ENCODE results near the gene CAPN11. TPM values are rescaled to one million over a fixed set of nuclear protein-coding genes. Genes with fewer than 3 reads are reported as not detected.
A peak's percentile ranks its signal among the peaks of the same experiment; 100 is the strongest.

The CAPN11 gene
- total RNA-seq (2021), result 0.28 and 0.29 TPM in 2 replicates
- long read RNA-seq, partial matches to known transcripts, result 0 of 6 reads
- long read RNA-seq, other reads (novel, unspliced or antisense), result 6 of 6 reads

DNA sequence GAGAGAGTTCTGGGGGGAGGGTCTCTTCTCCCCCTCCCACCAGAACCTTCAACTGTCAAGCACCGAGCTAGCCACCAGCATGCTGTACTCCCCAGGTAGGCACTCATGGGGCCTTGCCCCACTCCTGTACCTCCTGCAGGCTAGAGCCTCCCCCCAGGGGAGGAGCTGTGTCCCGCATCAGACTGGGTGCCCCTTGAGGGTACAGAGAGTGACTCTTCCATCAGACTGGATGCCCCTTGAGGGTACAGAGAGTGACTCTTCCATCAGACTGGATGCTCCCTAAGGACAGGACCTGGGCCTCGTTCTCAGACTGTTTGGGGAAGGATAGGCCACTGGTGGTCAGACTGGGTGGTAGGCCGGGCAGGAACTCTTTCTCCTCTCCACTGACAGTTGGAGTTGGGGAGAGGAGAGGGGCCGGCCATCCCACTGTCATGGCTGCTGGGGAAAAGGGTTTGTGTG is at the start of gene CAPN11:
TSS of gene CAPN11 (plus strand) at position 51 of the 459 bp plus-strand sequence. CDS start at position 80, 29 bp downstream.
- Histone ChIP-seq H3T11ph (ENCODE audit: low read length) (no peak within 1 kb of the TSS), H4K8ac (replicated peaks; ENCODE audit: insufficient read length, low read depth, low read length) (no peak within 1 kb of the TSS), H3K27me3 (ENCODE audit: insufficient read depth, low read length) (no peaks in the 10 kb centered on the region), H2BK20ac (ENCODE audit: low read depth, low read length, poor library complexity, severe bottlenecking) (no peak within 1 kb of the TSS), H3K4me2 (ENCODE audit: insufficient read depth, insufficient read length, low read length) (no peak within 1 kb of the TSS), H3K9me3 (ENCODE audit: control insufficient read depth, low read depth, low read length) (no peaks in the 10 kb centered on the region), H3K18ac (ENCODE audit: insufficient read length, low read depth, low read length) (no peak within 1 kb of the TSS), H2BK5ac (ENCODE audit: insufficient read length, low read length) (no peak within 1 kb of the TSS), H3K14ac (ENCODE audit: insufficient read depth, low read length) (no peak within 1 kb of the TSS), H2AK5ac (ENCODE audit: insufficient read length, low read length) (no peak within 1 kb of the TSS), H3K23me2 (ENCODE audit: insufficient read length, low read depth, low read length, poor library complexity, severe bottlenecking) (no peaks in the 10 kb centered on the region), H3K79me1 (ENCODE audit: insufficient read depth, low read depth, low read length, poor library complexity, severe bottlenecking) (no peaks in the 10 kb centered on the region), H2BK12ac (ENCODE audit: insufficient read length, low read depth, low read length) (no peak within 1 kb of the TSS), H2BK120ac (ENCODE audit: low read depth, low read length, poor library complexity, severe bottlenecking) (no peak within 1 kb of the TSS), H4K5ac (ENCODE audit: insufficient read length, low read depth, low read length) (no peak within 1 kb of the TSS), H4K20me1 (ENCODE audit: control insufficient read depth, insufficient read depth, insufficient read length) (no peaks in the 10 kb centered on the region), H3K23ac (ENCODE audit: insufficient read length, low read depth, low read length) (no peak within 1 kb of the TSS), H3K27ac (ENCODE audit: insufficient read length, low read depth, low read length) (no peak within 1 kb of the TSS), H3K4me1 (ENCODE audit: insufficient read depth, low read length) (peaks cover 5% of the 10 kb centered on the region; the same call in 1 of the 2 replicates), H3K56ac (ENCODE audit: insufficient read length, low read depth, low read length) (no peak within 1 kb of the TSS), H3K79me2 (ENCODE audit: insufficient read depth, low read length) (no peaks in the 10 kb centered on the region), H3K9ac (ENCODE audit: extremely low read depth, insufficient read length, low read length) (no peak within 1 kb of the TSS), H2AFZ (ENCODE audit: low read length) (no peak within 1 kb of the TSS), H3K4ac (ENCODE audit: low read depth, low read length) (no peak within 1 kb of the TSS), H2BK15ac (ENCODE audit: low read depth, low read length) (no peak within 1 kb of the TSS), H4K91ac (ENCODE audit: insufficient read length, low read depth, low read length) (no peak within 1 kb of the TSS)
- peaks cover 35 to 41% of the 10 kb centered on the region in 2 experiments for H3K4me1 Mint-ChIP-seq
- no peak for DNase-seq
- H3K27me3 Mint-ChIP-seq (ENCODE audit: low read depth), result peaks cover 5% of the 10 kb centered on the region
- WGBS (ENCODE audit: extremely low coverage, insufficient read length, low lambda C conversion rate), result no CpG with 5 or more reads among the region's 5 CpGs
- H3K4me3 Mint-ChIP-seq, result peak within 1 kb of the TSS in 1 of 2 experiments; percentile 32; a peak in 1 of 5 replicates
- peak within 1 kb of the TSS in 2 of 3 experiments; percentile 11 to 40; a peak in 3 of 7 replicates for H3K27ac Mint-ChIP-seq
- TF ChIP-seq, protein P1, sequence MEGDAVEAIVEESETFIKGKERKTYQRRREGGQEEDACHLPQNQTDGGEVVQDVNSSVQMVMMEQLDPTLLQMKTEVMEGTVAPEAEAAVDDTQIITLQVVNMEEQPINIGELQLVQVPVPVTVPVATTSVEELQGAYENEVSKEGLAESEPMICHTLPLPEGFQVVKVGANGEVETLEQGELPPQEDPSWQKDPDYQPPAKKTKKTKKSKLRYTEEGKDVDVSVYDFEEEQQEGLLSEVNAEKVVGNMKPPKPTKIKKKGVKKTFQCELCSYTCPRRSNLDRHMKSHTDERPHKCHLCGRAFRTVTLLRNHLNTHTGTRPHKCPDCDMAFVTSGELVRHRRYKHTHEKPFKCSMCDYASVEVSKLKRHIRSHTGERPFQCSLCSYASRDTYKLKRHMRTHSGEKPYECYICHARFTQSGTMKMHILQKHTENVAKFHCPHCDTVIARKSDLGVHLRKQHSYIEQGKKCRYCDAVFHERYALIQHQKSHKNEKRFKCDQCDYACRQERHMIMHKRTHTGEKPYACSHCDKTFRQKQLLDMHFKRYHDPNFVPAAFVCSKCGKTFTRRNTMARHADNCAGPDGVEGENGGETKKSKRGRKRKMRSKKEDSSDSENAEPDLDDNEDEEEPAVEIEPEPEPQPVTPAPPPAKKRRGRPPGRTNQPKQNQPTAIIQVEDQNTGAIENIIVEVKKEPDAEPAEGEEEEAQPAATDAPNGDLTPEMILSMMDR (conservative IDR thresholded peaks at IDR 0.05), result no peak
- H3K36me3 Mint-ChIP-seq (ENCODE audit: insufficient read depth in 1 of 3, low read depth in 3 of 3), result peaks cover 0 to 5% (median 0%) of the 10 kb centered on the region in 3 experiments; a peak in 1 of 7 replicates
- H3K9me3 Mint-ChIP-seq, result no peaks in the 10 kb centered on the region; a peak in 1 of 5 replicates

All from H9 (cell line).